Keratinocyte (primary cell): ENCODE data around the gene VNN1. TPM values are rescaled to one million over a fixed set of nuclear protein-coding genes. Genes with fewer than 3 reads are reported as not detected.

Experiments
- DNase-seq: peaks from one replicate; pipeline ENCODE4 v3.0.0-alpha.2; 2011; ENCODE audit warnings: low read depth, missing footprints, low spot score
- FAIRE-seq: peaks from 2 replicates; lab custom pipeline; 2011; peaks lifted over from hg19 to GRCh38; lab: Jason Lieb, UNC
- H2AFZ ChIP-seq: 2 replicates; pipeline ENCODE4 v1.6.0; 2012; ENCODE audit warnings: low read length, control low read depth, inconsistent platforms; ENCODE audit not compliant: control insufficient read depth
- H3K27ac ChIP-seq: 2 replicates; pipeline ENCODE4 v1.5.1; 2011; ENCODE audit warnings: low read length; ENCODE audit not compliant: control insufficient read depth, insufficient read depth
- H3K27me3 ChIP-seq: 3 replicates; pipeline ENCODE4 v1.6.0; 2011; ENCODE audit warnings: low read length; ENCODE audit not compliant: control insufficient read depth, insufficient read depth; ENCODE audit errors: extremely low read depth
- H3K36me3 ChIP-seq, 2 experiments: 2 replicates in 1 of 2; 3 replicates in 1 of 2; pipeline ENCODE4 v1.5.1; 2011; ENCODE audit warnings: low read length in 2 of 2, mild to moderate bottlenecking in 1 of 2; ENCODE audit not compliant: control insufficient read depth in 2 of 2, insufficient read depth in 2 of 2; ENCODE audit errors: extremely low read depth in 1 of 2
- H3K4me1 ChIP-seq: 3 replicates; pipeline ENCODE4 v1.5.1; 2011; ENCODE audit warnings: low read length; ENCODE audit not compliant: control insufficient read depth, insufficient read depth; ENCODE audit errors: extremely low read depth
- H3K4me2 ChIP-seq: 3 replicates; pipeline ENCODE4 v1.6.0; 2011; ENCODE audit warnings: low read depth, low read length; ENCODE audit not compliant: control insufficient read depth, insufficient read depth; ENCODE audit errors: extremely low read depth
- H3K4me3 ChIP-seq, 3 experiments: fragments of 200-600 bp in 1 of 3; sonication (generic) in 1 of 3; 2 replicates in 2 of 3; 3 replicates in 1 of 3; pipeline ENCODE4 v1.5.1; 2011 to 2016; ENCODE audit warnings: low read length in 3 of 3, mild to moderate bottlenecking in 3 of 3, control low read depth in 2 of 3, inconsistent platforms in 1 of 3, low read depth in 1 of 3, mixed read lengths in 1 of 3, mixed run types in 1 of 3, moderate library complexity in 1 of 3; ENCODE audit not compliant: control insufficient read depth in 2 of 3, insufficient read depth in 2 of 3; ENCODE audit errors: extremely low read depth in 1 of 3
- H3K79me2 ChIP-seq: 2 replicates; pipeline ENCODE4 v1.6.0; 2012; ENCODE audit warnings: low read length; ENCODE audit not compliant: control insufficient read depth, insufficient read depth
- H3K9ac ChIP-seq: 3 replicates; pipeline ENCODE4 v1.6.0; 2011; ENCODE audit warnings: low read length; ENCODE audit not compliant: control insufficient read depth, insufficient read depth; ENCODE audit errors: extremely low read depth
- H3K9me1 ChIP-seq: 3 replicates; pipeline ENCODE4 v1.6.0; 2011; ENCODE audit warnings: low read length; ENCODE audit not compliant: control insufficient read depth, insufficient read depth; ENCODE audit errors: extremely low read depth
- H3K9me3 ChIP-seq: 2 replicates; pipeline ENCODE4 v1.5.1; 2012; ENCODE audit warnings: low read depth, low read length; ENCODE audit not compliant: control insufficient read depth
- H4K20me1 ChIP-seq: 3 replicates; pipeline ENCODE4 v1.6.0; 2011; ENCODE audit warnings: low read length; ENCODE audit not compliant: control insufficient read depth, insufficient read depth; ENCODE audit errors: extremely low read depth
- CTCF ChIP-seq, 3 experiments: IDR thresholded peaks in 1 of 3; conservative IDR thresholded peaks in 1 of 3; optimal IDR thresholded peaks in 1 of 3; 2 replicates in 2 of 3; 3 replicates in 1 of 3; pipeline versions ENCODE3 to v1.5.1; 2011; ENCODE audit warnings: low read length in 3 of 3, mild to moderate bottlenecking in 3 of 3, moderate library complexity in 2 of 3, control low read depth in 1 of 3, inconsistent platforms in 1 of 3; ENCODE audit not compliant: insufficient read depth in 2 of 3; ENCODE audit errors: extremely low read depth in 1 of 3
- EZH2 ChIP-seq: IDR thresholded peaks from one replicate; pipeline ENCODE4 v1.6.1; 2012; ENCODE audit warnings: inconsistent platforms, mild to moderate bottlenecking, low read length, moderate library complexity
- dilution Hi-C: fragments of 300-500 bp; cut with MboI; formaldehyde crosslinking; loops from one replicate; pipeline ENCODE4 v1.7.0; 2020; ENCODE audit warnings: low sequenced_read_pairs; ENCODE audit not compliant: extremely low pct_ligation_motif_present
- polyA minus RNA-seq, 3 experiments: library from RNA; depleted of rRNA, polyadenylated mRNA; stranded (reverse); fragments of >200 nt; gene quantifications; 1 replicate in 1 of 3; 2 replicates in 1 of 3; 3 replicates in 1 of 3; pipeline ENCODE4 v1.2.3, GENCODE V29; 2011
- polyA plus RNA-seq, 5 experiments: library from polyadenylated mRNA; depleted of rRNA in 3 of 5; stranded (reverse) in 3 of 5; stranded (forward) in 1 of 5; unstranded in 1 of 5; fragments of >200 nt; gene quantifications; 1 replicate in 1 of 5; 2 replicates in 3 of 5; 3 replicates in 1 of 5; pipeline versions ENCODE4 v1.2.1 to v1.2.3, GENCODE V29; 2011 to 2012; ENCODE audit warnings: missing spikeins in 2 of 5, low read depth in 1 of 5, low replicate concordance in 1 of 5

VNN1 gene
- polyA plus RNA-seq (1.5 to 3.8 TPM (median 3.3 TPM) in 3 replicates), polyA minus RNA-seq (0.83 to 0.99 TPM in 2 of 3 replicates, not detected in the other)
- polyA plus RNA-seq (2011; ENCODE audit: low read depth) = 0.25 TPM
- 0.68 and 1.5 TPM in 2 replicates for polyA plus RNA-seq (2011; cell fraction: cytosol; rRNA removed)
- polyA plus RNA-seq (2011; cell fraction: nucleus; rRNA removed) = 10.0 and 12.5 TPM in 2 replicates
- 0.16 and 1.2 TPM in 2 replicates for polyA plus RNA-seq (2012; ENCODE audit: low replicate concordance)
- not detected for polyA minus RNA-seq (2011; cell fraction: cytosol; rRNA and poly(A)+ RNA removed)
- 0.39 and 0.42 TPM in 2 replicates for polyA minus RNA-seq (2011; cell fraction: nucleus; rRNA and poly(A)+ RNA removed)

- no peak within 1 kb of the TSS for H3K4me3 ChIP-seq
- H4K20me1 ChIP-seq = no peaks in the 10 kb centered on the region
- H3K4me2 ChIP-seq = no peak within 1 kb of the TSS
- H2AFZ ChIP-seq = no peak within 1 kb of the TSS
- H3K27ac ChIP-seq = no peak within 1 kb of the TSS
- H3K27me3 ChIP-seq = no peaks in the 10 kb centered on the region
- TF ChIP-seq EZH2 (no peak), CTCF (optimal IDR thresholded peaks at IDR 0.05 in 1 of 3, IDR thresholded peaks at IDR 0.05 in 1 of 3, conservative IDR thresholded peaks at IDR 0.05 in 1 of 3; ENCODE audit: extremely low read depth in 1 of 3, insufficient read depth in 2 of 3, low read length in 3 of 3) (no peak)
- no peaks in the 10 kb centered on the region for H3K9me3 ChIP-seq
- dilution Hi-C loops = no loop called here
- DNase-seq (no peak), FAIRE-seq (no peak)
- no peaks in the 10 kb centered on the region for H3K79me2 ChIP-seq
- H3K36me3 ChIP-seq = no peaks in the 10 kb centered on the region
- H3K9me1 ChIP-seq = no peaks in the 10 kb centered on the region
- peaks cover 3% of the 10 kb centered on the region for H3K4me1 ChIP-seq
- no peak within 1 kb of the TSS for H3K9ac ChIP-seq
Measured at GRCh38 chr6:132713352-132714134, at the start of gene VNN1. VNN1 (minus strand) TSS chr6:132714055; CDS start chr6:132714035, 20 bp downstream.

- Histone ChIP-seq H3K4me1 (peaks cover 8% of the 10 kb centered on the region), H3K9me1 (no peaks in the 10 kb centered on the region), H3K27ac (no peak overlapping the region), H3K4me2 (no peak overlapping the region), H3K4me3 (no peak overlapping the region), H3K9me3 (no peaks in the 10 kb centered on the region), H3K9ac (no peak overlapping the region), H2AFZ (no peak overlapping the region), H3K36me3 (no peaks in the 10 kb centered on the region), H3K27me3 (no peaks in the 10 kb centered on the region), H4K20me1 (no peaks in the 10 kb centered on the region), H3K79me2 (no peaks in the 10 kb centered on the region)
- no peak for DNase-seq
- dilution Hi-C loops = loop anchor here (10.0 kb wide), 1 partner anchor 238 kb away; no protein-coding TSS in a partner anchor
- FAIRE-seq = no peak
- TF ChIP-seq CTCF (optimal IDR thresholded peaks at IDR 0.05 in 1 of 3, IDR thresholded peaks at IDR 0.05 in 1 of 3, conservative IDR thresholded peaks at IDR 0.05 in 1 of 3; ENCODE audit: extremely low read depth in 1 of 3, insufficient read depth in 2 of 3, low read length in 3 of 3) (no peak), EZH2 (no peak)
Measured at GRCh38 chr6:132763269-132763668, 49.4 kb upstream of the VNN1 start.
